Esophagus muscularis mucosa (tissue), 4 donors: ENCODE data around the gene STAT3. TPM values are rescaled to one million over a fixed set of nuclear protein-coding genes. Genes with fewer than 3 reads are reported as not detected.
A peak's percentile ranks its signal among the peaks of the same experiment; 100 is the strongest.

Experiments
- DNase-seq: peaks from one replicate; pipeline ENCODE4 v3.0.0-alpha.2; 2017; ENCODE audit errors: extremely low spot score
- H3K27ac ChIP-seq, 4 donors: fragments of 200-600 bp; sonication (generic); replicated peaks in 1 of 4; 1 replicate in 3 of 4; 2 replicates in 1 of 4; pipeline ENCODE4 v1.5.1; 2016 to 2019; ENCODE audit warnings: mild to moderate bottlenecking in 1 of 4
- H3K27me3 ChIP-seq, 4 donors: fragments of 200-600 bp; sonication (generic); one replicate each; pipeline versions ENCODE4 v1.5.1 to v1.6.0; 2016 to 2019
- H3K36me3 ChIP-seq, 4 donors: fragments of 200-600 bp; sonication (generic); one replicate each; pipeline ENCODE4 v1.5.1; 2016 to 2019
- H3K4me1 ChIP-seq, 4 donors: fragments of 200-600 bp; sonication (generic); one replicate each; pipeline ENCODE4 v1.5.1; 2016 to 2019
- H3K4me3 ChIP-seq, 4 donors: fragments of 200-600 bp; sonication (generic); 1 replicate in 2 of 4; 2 replicates in 2 of 4; pipeline ENCODE4 v1.5.1; 2016 to 2019; ENCODE audit warnings: mild to moderate bottlenecking in 4 of 4, moderate library complexity in 1 of 4
- H3K9me3 ChIP-seq, 4 donors: fragments of 200-600 bp; sonication (generic); 1 replicate in 3 of 4; 2 replicates in 1 of 4; pipeline ENCODE4 v1.5.1; 2016 to 2019
- CTCF ChIP-seq, 3 experiments: fragments of 200-600 bp in 2 of 3; fragments of 450-650 bp in 1 of 3; sonication (generic) in 2 of 3; IDR thresholded peaks; one replicate each; pipeline ENCODE4 v1.5.1; 2017 to 2019; ENCODE audit warnings: antibody characterized with exemption in 3 of 3, mild to moderate bottlenecking in 2 of 3, moderate library complexity in 1 of 3
- EP300 ChIP-seq: sonication (generic); formaldehyde crosslinking; IDR thresholded peaks from one replicate; pipeline ENCODE4 v1.6.1; 2017; ENCODE audit warnings: antibody characterized with exemption
- POLR2A ChIP-seq: fragments of 450-650 bp; IDR thresholded peaks from one replicate; pipeline ENCODE4 v1.6.1; 2017; ENCODE audit warnings: antibody characterized with exemption, moderate library complexity, mild to moderate bottlenecking, low read depth
- POLR2AphosphoS5 ChIP-seq, 2 donors: sonication (generic); formaldehyde crosslinking; IDR thresholded peaks; one replicate each; pipeline ENCODE4 v1.6.1; 2017; ENCODE audit warnings: antibody characterized with exemption in 2 of 2
- WGBS: methylation state at CpG from one replicate; pipeline ENCODE4 v1.1.5; 2018; 5-methylcytosine and 5-hydroxymethylcytosine counted together
- intact Hi-C: fragments of 100-400 bp; cut with DNase I; formaldehyde crosslinking; loops from one replicate; pipeline ENCODE4 v1.15.1; 2023
- total RNA-seq, 4 donors: library from RNA; depleted of rRNA; stranded (reverse); fragments of >200 nt; gene quantifications; one replicate each; pipeline versions ENCODE4 v1.1.0 to v1.2.1, GENCODE V29; 2016

Gene STAT3
- total RNA-seq, 4 donors from 2014 or later, result 137 to 260 (median 211) TPM

DNA sequence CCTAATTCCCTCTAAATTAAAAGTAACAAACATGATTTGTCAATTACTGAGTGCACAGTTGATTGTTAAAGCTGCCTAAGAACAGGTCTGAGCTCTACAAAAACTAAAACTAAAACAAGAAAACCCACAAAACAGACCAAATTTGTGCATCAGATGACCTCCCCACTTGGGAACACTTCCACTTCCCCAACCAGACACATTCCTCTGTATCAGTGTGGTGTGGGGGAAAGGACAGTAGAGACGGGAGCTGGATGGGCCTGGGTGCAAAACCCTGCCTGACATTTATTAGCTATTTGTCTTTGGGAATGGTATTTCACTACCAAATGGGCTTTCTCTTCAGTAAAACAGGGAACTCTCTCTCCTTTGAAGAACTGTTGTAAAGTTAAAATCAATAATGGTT is 29.8 kb downstream of the STAT3 start:
- peaks cover 73 to 91% (median 88%) of the 10 kb centered on the region in 4 donors for H3K4me1 ChIP-seq
- intact Hi-C loops, result no loop called here
- no peak for DNase-seq
- H3K36me3 ChIP-seq, result peaks cover 0 to 8% (median 2%) of the 10 kb centered on the region in 4 donors
- no peak overlapping the region for H3K27ac ChIP-seq
- no peaks in the 10 kb centered on the region for H3K27me3 ChIP-seq
- H3K4me3 ChIP-seq, result no peak overlapping the region
- 50% methylated on average over 1 of the region's 1 CpG for WGBS
- TF ChIP-seq POLR2A (no peak), EP300 (no peak), CTCF (IDR thresholded peaks at IDR 0.05) (no peak), POLR2AphosphoS5 (IDR thresholded peaks at IDR 0.05) (no peak)
- H3K9me3 ChIP-seq, result no peaks in the 10 kb centered on the region

DNA sequence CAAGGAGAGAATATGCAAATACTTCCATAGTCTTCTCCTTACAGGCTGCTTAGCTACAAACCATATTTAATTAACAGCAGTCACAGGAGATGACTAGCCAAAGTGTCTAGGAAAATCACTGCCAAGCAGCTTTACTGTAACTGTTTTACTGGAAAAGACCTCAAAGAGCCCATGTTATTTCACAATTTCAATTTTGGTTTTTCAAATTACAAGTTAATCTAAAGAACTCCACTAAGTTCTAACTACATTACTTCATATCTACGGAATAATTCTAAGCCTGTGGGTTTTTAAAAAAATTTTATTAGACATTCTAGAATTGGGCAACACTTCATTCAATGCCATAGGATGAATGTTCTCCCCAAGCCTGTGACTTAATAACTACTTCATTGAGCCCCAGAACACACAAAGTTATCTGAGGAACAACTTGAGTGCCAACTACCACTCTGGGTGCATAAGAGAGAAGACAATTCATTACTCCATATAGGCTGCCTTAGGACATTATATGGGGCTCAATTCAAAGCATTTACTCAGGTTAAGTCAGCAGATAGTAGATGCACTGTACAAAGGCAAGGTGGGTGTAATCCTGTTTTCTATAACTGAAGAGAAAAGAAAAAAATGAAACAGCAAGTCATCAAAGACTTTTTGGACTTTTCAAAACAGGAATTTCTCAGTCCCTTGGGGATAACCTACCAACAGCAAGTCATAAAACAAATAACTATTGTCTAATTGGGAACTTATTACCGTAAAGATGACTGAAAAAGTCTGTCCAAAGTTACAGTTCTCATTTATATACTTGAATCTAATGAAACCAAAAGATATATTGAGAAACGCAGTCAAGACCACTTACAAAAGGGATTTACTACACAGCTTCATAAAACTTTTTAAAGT is 33.0 kb downstream of the STAT3 start:
- no peak for TF ChIP-seq EP300
- TF ChIP-seq POLR2A, result no peak
- TF ChIP-seq POLR2AphosphoS5 (IDR thresholded peaks at IDR 0.05), result no peak
- TF ChIP-seq CTCF (IDR thresholded peaks at IDR 0.05), result no peak
- DNase-seq, result no peak
- Histone ChIP-seq H3K4me1 (peaks cover 46 to 81% (median 80%) of the 10 kb centered on the region in 4 donors), H3K27me3 (no peaks in the 10 kb centered on the region), H3K36me3 (peaks cover 0 to 8% (median 2%) of the 10 kb centered on the region in 4 donors), H3K9me3 (no peaks in the 10 kb centered on the region), H3K4me3 (no peak overlapping the region), H3K27ac (peak overlapping the region in 1 of 4 donors; percentile 48)
- intact Hi-C loops, result no loop called here
- 78% methylated on average over 3 of the region's 3 CpGs for WGBS

DNA sequence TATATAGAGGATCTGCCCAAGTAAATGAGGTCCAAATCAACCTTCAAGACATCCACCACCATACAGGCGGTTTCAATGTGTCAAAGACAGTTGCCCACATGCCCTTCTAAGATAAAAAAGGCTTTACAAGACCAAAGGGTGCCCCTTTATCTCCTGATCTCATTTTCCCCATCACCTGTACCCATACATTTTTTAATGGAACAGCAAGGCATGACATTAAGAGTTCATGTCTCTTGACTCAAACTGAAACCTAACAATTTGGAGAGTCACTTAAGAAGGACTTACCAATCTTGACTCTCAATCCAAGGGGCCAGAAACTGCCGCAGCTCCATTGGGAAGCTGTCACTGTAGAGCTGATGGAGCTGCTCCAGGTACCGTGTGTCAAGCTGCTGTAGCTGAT is 40.1 kb downstream of the STAT3 start:
- Histone ChIP-seq H3K27ac (peak overlapping the region; percentile 49 to 74 (median 70)), H3K4me1 (peaks cover 38 to 63% (median 61%) of the 10 kb centered on the region in 4 donors), H3K9me3 (no peaks in the 10 kb centered on the region), H3K36me3 (peaks cover 31 to 54% (median 36%) of the 10 kb centered on the region in 4 donors), H3K4me3 (no peak overlapping the region), H3K27me3 (no peaks in the 10 kb centered on the region)
- 94% methylated on average over 3 of the region's 3 CpGs for WGBS
- TF ChIP-seq POLR2A (no peak), EP300 (no peak), POLR2AphosphoS5 (IDR thresholded peaks at IDR 0.05) (no peak), CTCF (IDR thresholded peaks at IDR 0.05) (no peak)
- no peak for DNase-seq
- intact Hi-C loops, result no loop called here

GRCh38 chr17:42347606-42348005 is 40.6 kb downstream of the STAT3 start:
- intact Hi-C loops, result no loop called here

More at GRCh38 chr17:42347606-42348005, 40.6 kb downstream of the STAT3 start:
- H3K4me1 ChIP-seq, result peaks cover 38 to 58% (median 56%) of the 10 kb centered on the region in 4 donors
- H3K9me3 ChIP-seq, result no peaks in the 10 kb centered on the region
- 76% methylated on average over 3 of the region's 3 CpGs for WGBS
- DNase-seq, result no peak
- H3K27ac ChIP-seq, result peak overlapping the region; percentile 49 to 74 (median 70)
- no peak overlapping the region for H3K4me3 ChIP-seq
- TF ChIP-seq CTCF (IDR thresholded peaks at IDR 0.05), result no peak
- no peak for TF ChIP-seq POLR2A
- TF ChIP-seq POLR2AphosphoS5 (IDR thresholded peaks at IDR 0.05), result no peak
- TF ChIP-seq EP300, result no peak
- H3K36me3 ChIP-seq, result peaks cover 32 to 59% (median 40%) of the 10 kb centered on the region in 4 donors
- H3K27me3 ChIP-seq, result no peaks in the 10 kb centered on the region
